Measurements from ENCODE around the gene EHD4.

EHD4 gene

GRCh38 chr15:41970456-41970855 is 1.9 kb downstream of the EHD4 start:
- Histone ChIP-seq H3K9me3 (ENCODE audit: insufficient read depth, low read depth, low read length) (no peaks in the 10 kb centered on the region), H4K20me1 (ENCODE audit: insufficient read depth, low read length, poor library complexity, severe bottlenecking) (peaks cover 7% of the 10 kb centered on the region), H3K27me3 (ENCODE audit: insufficient read depth, low read length, poor library complexity, severe bottlenecking) (no peaks in the 10 kb centered on the region), H3K9ac (ENCODE audit: low read depth, low read length, poor library complexity, severe bottlenecking) (no peak overlapping the region), H3K36me3 (ENCODE audit: insufficient read depth, low read length) (no peaks in the 10 kb centered on the region), H3K79me2 (ENCODE audit: insufficient read depth, low read length) (no peaks in the 10 kb centered on the region), H3K9me2 (replicated peaks; ENCODE audit: low read depth, low read length) (no peaks in the 10 kb centered on the region), H3K4me1 (ENCODE audit: insufficient read depth, low read length, poor library complexity, severe bottlenecking) (peaks cover 22% of the 10 kb centered on the region), H3F3A (ENCODE audit: low read depth) (no peaks in the 10 kb centered on the region; the same call in 1 of the 2 replicates), H3K4me3 (ENCODE audit: low read length, poor library complexity, severe bottlenecking) (no peak overlapping the region), H3K4me2 (ENCODE audit: low read depth, low read length, poor library complexity, severe bottlenecking) (peak overlapping the region; percentile 79), H2AFZ (ENCODE audit: low read length) (no peak overlapping the region)
- TF ChIP-seq EZH2phosphoT487 (IDR thresholded peaks at IDR 0.05; ENCODE audit: borderline replicate concordance) (no peak), CTCF (conservative IDR thresholded peaks at IDR 0.05; ENCODE audit: low read length) (no peak)

DNA sequence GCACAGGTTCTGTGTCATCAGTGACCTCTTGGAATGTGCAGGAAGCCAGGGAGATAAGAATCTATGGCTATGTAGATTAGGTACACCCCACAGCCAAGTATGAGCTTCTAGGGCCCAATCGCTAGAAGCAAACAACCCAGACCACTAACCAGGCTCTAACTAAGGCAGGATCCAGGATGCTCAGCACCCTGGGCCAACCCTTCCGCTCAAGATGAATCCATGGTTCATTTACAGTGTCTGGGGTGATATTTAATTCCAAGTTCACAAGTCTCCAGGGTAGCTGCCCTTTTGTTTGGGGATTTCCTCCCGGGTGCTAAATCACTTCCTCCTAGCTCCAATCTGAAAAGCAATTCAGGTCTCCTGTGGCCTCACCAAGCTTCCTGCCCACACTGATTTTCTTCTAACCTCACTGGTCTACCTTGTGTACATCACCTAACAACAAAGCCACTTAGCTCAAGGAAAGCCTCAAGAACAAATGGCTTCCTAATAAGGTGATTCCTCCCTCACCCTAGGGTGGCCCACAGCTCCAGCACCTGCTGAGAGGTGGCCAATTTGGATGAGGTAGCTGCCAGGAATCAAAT is 2.4 kb downstream of the EHD4 start:
- no peak for TF ChIP-seq EZH2phosphoT487 (IDR thresholded peaks at IDR 0.05; ENCODE audit: borderline replicate concordance)
- TF ChIP-seq CTCF (conservative IDR thresholded peaks at IDR 0.05; ENCODE audit: low read length), result no peak
- Histone ChIP-seq H3K27me3 (ENCODE audit: insufficient read depth, low read length, poor library complexity, severe bottlenecking) (no peaks in the 10 kb centered on the region), H3K9me2 (replicated peaks; ENCODE audit: low read depth, low read length) (no peaks in the 10 kb centered on the region), H3K36me3 (ENCODE audit: insufficient read depth, low read length) (no peaks in the 10 kb centered on the region), H3K4me1 (ENCODE audit: insufficient read depth, low read length, poor library complexity, severe bottlenecking) (peaks cover 22% of the 10 kb centered on the region), H3K4me3 (ENCODE audit: low read length, poor library complexity, severe bottlenecking) (no peak overlapping the region), H3K79me2 (ENCODE audit: insufficient read depth, low read length) (no peaks in the 10 kb centered on the region), H3K4me2 (ENCODE audit: low read depth, low read length, poor library complexity, severe bottlenecking) (no peak overlapping the region), H3K9me3 (ENCODE audit: insufficient read depth, low read depth, low read length) (no peaks in the 10 kb centered on the region), H4K20me1 (ENCODE audit: insufficient read depth, low read length, poor library complexity, severe bottlenecking) (peaks cover 7% of the 10 kb centered on the region), H3K9ac (ENCODE audit: low read depth, low read length, poor library complexity, severe bottlenecking) (no peak overlapping the region), H2AFZ (ENCODE audit: low read length) (no peak overlapping the region), H3F3A (ENCODE audit: low read depth) (no peaks in the 10 kb centered on the region; the same call in 1 of the 2 replicates)

- no peaks in the 10 kb centered on the region for H3K9me3 ChIP-seq (ENCODE audit: insufficient read depth, low read depth, low read length)
- H3K9me2 ChIP-seq (replicated peaks; ENCODE audit: low read depth, low read length), result no peaks in the 10 kb centered on the region
- peaks cover 22% of the 10 kb centered on the region for H3K4me1 ChIP-seq (ENCODE audit: insufficient read depth, low read length, poor library complexity, severe bottlenecking)
- no peaks in the 10 kb centered on the region for H3K79me2 ChIP-seq (ENCODE audit: insufficient read depth, low read length)
- peaks cover 7% of the 10 kb centered on the region for H4K20me1 ChIP-seq (ENCODE audit: insufficient read depth, low read length, poor library complexity, severe bottlenecking)
- no peak overlapping the region for H3K4me3 ChIP-seq (ENCODE audit: low read length, poor library complexity, severe bottlenecking)
- H3K36me3 ChIP-seq (ENCODE audit: insufficient read depth, low read length), result no peaks in the 10 kb centered on the region
- H3F3A ChIP-seq (ENCODE audit: low read depth), result no peaks in the 10 kb centered on the region; the same call in 1 of the 2 replicates
- H3K4me2 ChIP-seq (ENCODE audit: low read depth, low read length, poor library complexity, severe bottlenecking), result no peak overlapping the region
- H2AFZ ChIP-seq (ENCODE audit: low read length), result no peak overlapping the region
- TF ChIP-seq CTCF (conservative IDR thresholded peaks at IDR 0.05; ENCODE audit: low read length) (no peak), EZH2phosphoT487 (IDR thresholded peaks at IDR 0.05; ENCODE audit: borderline replicate concordance) (no peak)
- no peak overlapping the region for H3K9ac ChIP-seq (ENCODE audit: low read depth, low read length, poor library complexity, severe bottlenecking)
- H3K27me3 ChIP-seq (ENCODE audit: insufficient read depth, low read length, poor library complexity, severe bottlenecking), result no peaks in the 10 kb centered on the region
Measured at GRCh38 chr15:41968701-41969100, 3.7 kb downstream of the EHD4 start.

All from Loucy (cell line).